Right lobe of liver (tissue), 6 donors: ENCODE results near the gene POLN. TPM values are rescaled to one million over a fixed set of nuclear protein-coding genes. Genes with fewer than 3 reads are reported as not detected.
"Not testable (repeated sequence)": the region's sequence is repeated elsewhere in the genome, so short reads cannot be mapped to it uniquely, and the experiment has no call there.

ENCODE experiments used
- ATAC-seq, 4 donors: fragments of 200-7000 bp; cut with Tn5 transposase; one replicate each; pipeline ENCODE4 v1.9.1; 2020; ENCODE audit warnings: mild to moderate bottlenecking in 4 of 4, moderate library complexity in 4 of 4
- DNase-seq, 3 donors: peaks; one replicate each; pipeline ENCODE4 v3.0.0-alpha.2; 2020
- H3K27ac ChIP-seq, 3 donors: fragments of 200-600 bp; one replicate each; pipeline ENCODE4 v1.8.0; 2022
- H3K27me3 ChIP-seq, 2 donors: fragments of 200-600 bp; one replicate each; pipeline ENCODE4 v1.8.0; 2022
- H3K36me3 ChIP-seq, 4 donors: fragments of 200-600 bp; sonication (generic) in 1 of 4; one replicate each; pipeline versions ENCODE4 v1.5.1 to v1.8.0; 2017 to 2022; ENCODE audit warnings: control low read depth in 1 of 4
- H3K4me1 ChIP-seq, 4 donors: fragments of 200-600 bp; sonication (generic) in 1 of 4; one replicate each; pipeline versions ENCODE4 v1.5.1 to v1.8.0; 2017 to 2022; ENCODE audit warnings: control low read depth in 1 of 4
- H3K4me3 ChIP-seq, 3 donors: fragments of 200-600 bp; one replicate each; pipeline ENCODE4 v1.8.0; 2022
- H3K9me3 ChIP-seq, 4 donors: fragments of 200-600 bp; sonication (generic) in 1 of 4; one replicate each; pipeline versions ENCODE4 v1.5.1 to v1.8.0; 2017 to 2022; ENCODE audit warnings: control low read depth in 1 of 4
- POLR2A ChIP-seq: fragments of 450-650 bp; IDR thresholded peaks from one replicate; pipeline ENCODE4 v1.6.1; 2017; ENCODE audit warnings: antibody characterized with exemption, mild to moderate bottlenecking
- WGBS: methylation state at CpG from one replicate; pipeline ENCODE4 v1.1.6; 2018; ENCODE audit warnings: low coverage, low lambda C conversion rate; ENCODE audit not compliant: insufficient coverage; ENCODE audit errors: missing lambda C conversion rate; 5-methylcytosine and 5-hydroxymethylcytosine counted together
- intact Hi-C, 2 donors: fragments of 100-400 bp; cut with DNase I; formaldehyde crosslinking; loops; one replicate each; pipeline versions ENCODE4 v1.11.2 to v1.14.1; 2022
- small RNA-seq, 2 experiments: library from RNA; depleted of rRNA; stranded (forward); fragments of <200 nt; gene quantifications; one replicate each; pipeline ENCODE3, GENCODE V24; 2016
- total RNA-seq, 6 experiments: library from RNA; depleted of rRNA in 2 of 6; stranded (reverse); fragments of >200 nt in 2 of 6; fragmentation: NEBNext Ultra II Directional in 3 of 6; extraction: Animal tissue kit (Norgen Biotek cat#: 25700) in 3 of 6; gene quantifications; one replicate each; pipeline versions ENCODE4 v1.1.0 to v1.2.4, GENCODE V29; 2016 to 2023
- TF ChIP-seq, protein P1 (sequence below), 4 donors: fragments of 200-600 bp in 3 of 4; fragments of 450-650 bp in 1 of 4; IDR thresholded peaks; one replicate each; pipeline versions ENCODE4 v1.5.1 to v1.8.0; 2016 to 2022; ENCODE audit warnings: antibody characterized with exemption in 4 of 4, mild to moderate bottlenecking in 2 of 4
- donor health status: DM: no; HTN: yes; CAD: no.
- donor health status: DM: no; HTN: no; CAD: no.
- donor health status: DM: no; HTN: no; CAD: no.
- donor health status: DM: no; HTN: yes; CAD: no.
- donor health status: DM: no; HTN: yes; CAD: no.

POLN gene
- total RNA-seq, 6 experiments from 2014 or later: 0.87 to 2.5 (median 1.4) TPM

DNA sequence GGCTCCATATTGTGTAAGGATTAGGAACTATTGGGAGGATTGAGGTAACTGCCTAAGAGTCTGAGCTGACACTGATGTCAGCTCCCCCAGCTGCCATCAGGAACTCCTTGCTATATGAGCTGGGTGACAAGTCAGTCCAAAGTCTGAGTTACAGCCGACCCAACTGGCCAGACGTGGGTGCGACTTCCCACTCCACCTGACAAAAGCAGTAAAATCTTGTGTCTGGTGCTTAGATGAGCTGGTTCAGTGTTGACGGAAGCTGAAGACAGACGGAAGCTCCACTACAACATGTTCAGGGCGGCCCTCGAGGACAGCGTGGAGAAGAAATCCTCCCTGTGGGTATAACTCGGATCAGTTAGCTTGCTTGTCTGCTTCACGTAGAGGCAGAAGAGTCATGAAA lies 205.6 kb downstream of the POLN start:
- no peaks in the 10 kb centered on the region for H3K36me3 ChIP-seq
- H3K4me3 ChIP-seq: no peak overlapping the region
- DNase-seq: no peak
- H3K27me3 ChIP-seq: peaks cover 0 to 11% of the 10 kb centered on the region in 2 donors
- no peak for TF ChIP-seq POLR2A
- TF ChIP-seq, protein P1, sequence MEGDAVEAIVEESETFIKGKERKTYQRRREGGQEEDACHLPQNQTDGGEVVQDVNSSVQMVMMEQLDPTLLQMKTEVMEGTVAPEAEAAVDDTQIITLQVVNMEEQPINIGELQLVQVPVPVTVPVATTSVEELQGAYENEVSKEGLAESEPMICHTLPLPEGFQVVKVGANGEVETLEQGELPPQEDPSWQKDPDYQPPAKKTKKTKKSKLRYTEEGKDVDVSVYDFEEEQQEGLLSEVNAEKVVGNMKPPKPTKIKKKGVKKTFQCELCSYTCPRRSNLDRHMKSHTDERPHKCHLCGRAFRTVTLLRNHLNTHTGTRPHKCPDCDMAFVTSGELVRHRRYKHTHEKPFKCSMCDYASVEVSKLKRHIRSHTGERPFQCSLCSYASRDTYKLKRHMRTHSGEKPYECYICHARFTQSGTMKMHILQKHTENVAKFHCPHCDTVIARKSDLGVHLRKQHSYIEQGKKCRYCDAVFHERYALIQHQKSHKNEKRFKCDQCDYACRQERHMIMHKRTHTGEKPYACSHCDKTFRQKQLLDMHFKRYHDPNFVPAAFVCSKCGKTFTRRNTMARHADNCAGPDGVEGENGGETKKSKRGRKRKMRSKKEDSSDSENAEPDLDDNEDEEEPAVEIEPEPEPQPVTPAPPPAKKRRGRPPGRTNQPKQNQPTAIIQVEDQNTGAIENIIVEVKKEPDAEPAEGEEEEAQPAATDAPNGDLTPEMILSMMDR (IDR thresholded peaks at IDR 0.05): no peak
- H3K9me3 ChIP-seq: no peaks in the 10 kb centered on the region
- intact Hi-C loops: no loop called here
- H3K27ac ChIP-seq: no peak overlapping the region
- 78% methylated on average over 10 of the region's 10 CpGs for WGBS
- H3K4me1 ChIP-seq: peaks cover 0 to 6% (median 3%) of the 10 kb centered on the region in 4 donors
- ATAC-seq: no peak

DNA sequence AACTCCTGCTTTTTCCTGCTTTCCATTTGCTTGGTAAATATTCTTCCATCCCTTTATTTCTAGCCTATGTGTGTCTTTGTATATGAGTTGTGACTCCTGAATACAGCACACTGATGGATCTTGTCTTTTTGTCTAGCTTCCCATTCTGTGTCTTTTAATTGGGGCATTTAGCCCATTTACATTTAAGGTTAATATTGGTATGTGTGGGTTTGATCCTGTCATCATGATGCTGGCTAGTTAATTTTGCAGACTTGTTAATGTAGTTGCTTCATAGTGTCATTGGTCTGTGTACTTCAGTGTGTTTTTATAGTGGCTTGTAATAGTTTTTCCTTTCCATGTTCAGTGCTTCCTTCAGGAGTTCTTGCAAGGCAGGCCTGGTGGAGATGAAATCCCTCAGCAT lies 210.8 kb downstream of the POLN start:
- H3K4me3 ChIP-seq, DNase-seq, ATAC-seq, H3K9me3 ChIP-seq, H3K27me3 ChIP-seq, H3K36me3 ChIP-seq, intact Hi-C loops, H3K4me1 ChIP-seq, H3K27ac ChIP-seq: not testable (repeated sequence)

DNA sequence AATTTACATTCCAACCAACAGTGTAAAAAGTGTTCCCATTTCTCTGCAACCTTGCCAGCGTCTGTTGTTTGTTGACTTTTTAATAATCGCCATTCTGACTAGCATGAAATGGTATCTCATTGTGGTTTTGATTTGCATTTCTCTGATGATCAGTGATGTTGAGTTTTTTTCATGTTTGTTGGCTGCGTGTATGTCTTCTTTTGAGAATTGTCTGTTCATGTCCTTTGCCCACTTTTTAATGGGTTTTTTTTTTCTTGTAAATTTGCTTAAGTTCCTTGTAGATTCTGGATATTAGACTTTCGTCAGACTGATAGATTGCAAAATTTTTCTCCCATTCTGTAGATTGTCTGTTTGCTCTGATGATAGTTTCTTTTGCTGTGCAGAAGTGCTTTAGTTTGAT lies 214.8 kb downstream of the POLN start:
- H3K4me3 ChIP-seq, H3K27ac ChIP-seq, H3K9me3 ChIP-seq, H3K4me1 ChIP-seq, H3K36me3 ChIP-seq, intact Hi-C loops, DNase-seq, H3K27me3 ChIP-seq, ATAC-seq: not testable (repeated sequence)
- WGBS: 67% methylated on average over 4 of the region's 4 CpGs

DNA sequence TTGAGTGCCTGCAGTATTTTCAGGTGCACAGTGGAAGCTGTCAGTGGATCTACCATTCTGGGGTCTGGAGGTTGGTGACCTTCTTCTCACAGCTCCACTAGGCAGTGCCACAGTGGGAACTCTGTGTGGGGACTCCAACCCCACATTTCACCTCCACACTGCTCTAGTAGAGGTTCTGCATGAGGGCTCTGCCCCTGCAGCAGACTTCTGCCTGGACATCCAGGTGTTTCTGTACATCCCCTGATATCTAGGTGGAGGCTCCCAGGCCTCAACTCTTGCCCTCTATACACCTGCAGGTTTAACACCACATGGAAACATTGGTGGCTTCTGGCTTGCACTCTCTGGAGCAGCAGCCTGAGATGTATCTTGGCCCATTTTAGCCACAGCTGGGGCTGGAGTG lies 216.1 kb downstream of the POLN start:
- H3K27ac ChIP-seq: no peak overlapping the region
- no peaks in the 10 kb centered on the region for H3K27me3 ChIP-seq
- TF ChIP-seq, protein P1 (IDR thresholded peaks at IDR 0.05): no peak
- no peak for TF ChIP-seq POLR2A
- intact Hi-C loops: no loop called here
- no peak for ATAC-seq
- no peak overlapping the region for H3K4me3 ChIP-seq
- H3K4me1 ChIP-seq: no peaks in the 10 kb centered on the region
- no peak for DNase-seq
- H3K36me3 ChIP-seq: no peaks in the 10 kb centered on the region
- H3K9me3 ChIP-seq: no peaks in the 10 kb centered on the region

DNA sequence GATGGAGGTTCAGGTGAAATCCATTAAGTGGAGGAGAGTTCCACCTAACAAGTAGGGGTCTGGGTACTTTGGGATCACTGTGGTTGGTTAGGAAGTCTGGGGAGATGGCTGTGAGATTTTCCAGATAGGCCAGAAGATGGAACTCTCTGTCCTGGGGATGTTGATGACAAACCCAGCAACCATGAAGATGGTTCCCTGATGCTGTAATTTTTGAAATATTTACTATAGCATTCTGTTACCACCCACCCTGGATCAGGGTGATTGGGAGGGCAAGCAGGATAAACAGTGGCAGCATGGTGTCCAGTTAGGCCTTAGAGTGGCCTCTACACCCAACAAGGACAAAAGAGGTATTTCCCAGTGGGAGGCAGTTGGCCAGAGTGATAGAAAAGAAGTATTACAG lies 217.2 kb downstream of the POLN start:
- Histone ChIP-seq H3K27me3 (no peaks in the 10 kb centered on the region), H3K4me1 (no peaks in the 10 kb centered on the region), H3K4me3 (no peak overlapping the region), H3K9me3 (no peaks in the 10 kb centered on the region), H3K36me3 (no peaks in the 10 kb centered on the region), H3K27ac (no peak overlapping the region)
- ATAC-seq (no peak), DNase-seq (no peak)
- TF ChIP-seq, protein P1 (IDR thresholded peaks at IDR 0.05): no peak
- no peak for TF ChIP-seq POLR2A
- intact Hi-C loops: no loop called here

Small RNAs within 50 kb of the gene (small RNA-seq; reads per million reads assigned to genes)
- gene COX6B1P5: 0 reads per million in 2 experiments

Other genes with a start within 250 kb of the POLN start
- 10 to 100 TPM in 2 of 6 experiments, 1 to 10 TPM in 4; 6.6 to 14.7 (median 8.7) TPM for gene NELFA, start 233.1 kb downstream of the POLN start, total RNA-seq
- gene NAT8L, start 182.8 kb downstream of the POLN start, total RNA-seq: under 1 TPM in 2 of 6 experiments, not detected in 4; 0.02 to 0.05 TPM
- gene HAUS3, start within 50 bp of the POLN start, total RNA-seq: 1 to 10 TPM; 3.5 to 5.1 (median 4.6) TPM
- gene MXD4, start 20.0 kb upstream of the POLN start, total RNA-seq: 10 to 100 TPM; 17.8 to 23.0 (median 19.7) TPM
- gene ZFYVE28, start 176.5 kb upstream of the POLN start, total RNA-seq: 1 to 10 TPM; 2.5 to 9.6 (median 4.8) TPM
- under 1 TPM in 5 of 6 experiments, not detected in 1; 0.25 to 0.86 (median 0.29) TPM for gene CFAP99, start 176.8 kb upstream of the POLN start, total RNA-seq
- 10 to 100 TPM; 16.2 to 22.5 (median 18.0) TPM for gene RNF4, start 227.0 kb upstream of the POLN start, total RNA-seq